Neural cell (in vitro differentiated cells): ENCODE data around the gene SNHG17. TPM values are rescaled to one million over a fixed set of nuclear protein-coding genes. Genes with fewer than 3 reads are reported as not detected.
"Not testable (repeated sequence)": the region's sequence is repeated elsewhere in the genome, so short reads cannot be mapped to it uniquely, and the experiment has no call there.

Source experiments
- H2AFZ ChIP-seq: fragments of 200-600, 300-800 bp; sonication (generic), shearing (Covaris generic); 2 replicates; pipeline ENCODE4 v1.6.0; 2014; ENCODE audit warnings: low read depth, mild to moderate bottlenecking, antibody characterized with exemption, low read length, moderate library complexity
- H3F3A ChIP-seq: fragments of 200-600 bp; shearing (Covaris generic); 2 replicates; pipeline ENCODE4 v1.6.1; 2016; ENCODE audit warnings: mild to moderate bottlenecking, moderate library complexity, mixed read lengths, antibody characterized with exemption, low read length; ENCODE audit not compliant: insufficient read depth, poor library complexity, severe bottlenecking
- H3K27ac ChIP-seq: fragments of 200-600, 300-800 bp; sonication (generic), shearing (Covaris generic); 2 replicates; pipeline ENCODE4 v1.5.1; 2014; ENCODE audit warnings: mild to moderate bottlenecking, low read length, moderate library complexity
- H3K27me3 ChIP-seq: fragments of 300-800, 200-600 bp; sonication (generic), shearing (Covaris generic); 2 replicates; pipeline ENCODE4 v1.6.0; 2014; ENCODE audit warnings: mild to moderate bottlenecking, low read depth, low read length, moderate library complexity; ENCODE audit not compliant: insufficient read depth
- H3K36me3 ChIP-seq: fragments of 300-800, 200-600 bp; sonication (generic), shearing (Covaris generic); 2 replicates; pipeline ENCODE4 v1.5.1; 2014; ENCODE audit warnings: mild to moderate bottlenecking, antibody characterized with exemption, low read length, moderate library complexity; ENCODE audit not compliant: insufficient read depth
- H3K4me2 ChIP-seq: fragments of 300-800, 200-600 bp; sonication (generic), shearing (Covaris generic); 2 replicates; pipeline ENCODE4 v1.6.0; 2014; ENCODE audit warnings: mild to moderate bottlenecking, low read length
- H3K4me3 ChIP-seq: fragments of 300-800, 200-600 bp; sonication (generic), shearing (Covaris generic); 2 replicates; pipeline ENCODE4 v1.5.1; 2014; ENCODE audit warnings: mild to moderate bottlenecking, low read length, moderate library complexity
- H3K79me2 ChIP-seq: fragments of 200-600 bp; shearing (Covaris generic); replicated peaks from 2 replicates; pipeline ENCODE4 v1.6.0; 2014; ENCODE audit warnings: mild to moderate bottlenecking, low read length, moderate library complexity; ENCODE audit not compliant: insufficient read depth
- H3K9ac ChIP-seq: fragments of 300-800, 200-600 bp; sonication (generic), shearing (Covaris generic); 2 replicates; pipeline ENCODE4 v1.6.1; 2016; ENCODE audit warnings: mild to moderate bottlenecking, low read length, mixed read lengths
- H3K9me2 ChIP-seq: fragments of 200-600 bp; shearing (Covaris generic); 2 replicates; pipeline ENCODE4 v1.6.1; 2016; ENCODE audit warnings: mild to moderate bottlenecking, low read length, mixed read lengths; ENCODE audit not compliant: insufficient read depth
- H3K9me3 ChIP-seq: fragments of 200-600, 300-800 bp; sonication (generic), shearing (Covaris generic); 2 replicates; pipeline ENCODE4 v1.6.1; 2016; ENCODE audit warnings: mild to moderate bottlenecking, mixed run types, low read length, moderate library complexity, mixed read lengths
- H4K20me1 ChIP-seq: fragments of 200-600 bp; shearing (Covaris generic); 2 replicates; pipeline ENCODE4 v1.6.1; 2016; ENCODE audit warnings: mild to moderate bottlenecking, mixed run types; ENCODE audit not compliant: insufficient read depth
- CTCF ChIP-seq: fragments of 450-650 bp; IDR thresholded peaks from 2 replicates; pipeline ENCODE4 v1.5.1; 2014; ENCODE audit warnings: antibody characterized with exemption, mild to moderate bottlenecking, moderate library complexity; ENCODE audit not compliant: poor library complexity, severe bottlenecking
- EP300 ChIP-seq: fragments of 450-650 bp; conservative IDR thresholded peaks from 2 replicates; pipeline ENCODE4 v1.6.1; 2014; ENCODE audit warnings: antibody characterized with exemption, mild to moderate bottlenecking, moderate library complexity; ENCODE audit not compliant: poor library complexity, severe bottlenecking
- EZH2 ChIP-seq: fragments of 200-600, 300-800 bp; shearing (Covaris generic), sonication (generic); IDR thresholded peaks from 2 replicates; pipeline ENCODE4 v1.6.1; 2014; ENCODE audit warnings: antibody characterized with exemption, low read length, borderline replicate concordance, mild to moderate bottlenecking; ENCODE audit not compliant: insufficient read depth, poor library complexity, severe bottlenecking
- MXI1 ChIP-seq: fragments of 450-650 bp; conservative IDR thresholded peaks from 2 replicates; pipeline ENCODE4 v1.6.1; 2014; ENCODE audit warnings: antibody characterized with exemption, mild to moderate bottlenecking; ENCODE audit not compliant: poor library complexity, severe bottlenecking
- POLR2AphosphoS5 ChIP-seq: IDR thresholded peaks from 2 replicates; pipeline ENCODE4 v1.6.1; 2012
- RAD21 ChIP-seq: fragments of 450-650 bp; conservative IDR thresholded peaks from 2 replicates; pipeline ENCODE4 v1.6.1; 2014; ENCODE audit warnings: antibody characterized with exemption, mild to moderate bottlenecking, moderate library complexity
- SMC3 ChIP-seq: fragments of 450-650 bp; conservative IDR thresholded peaks from 2 replicates; pipeline ENCODE4 v1.6.1; 2014; ENCODE audit warnings: antibody characterized with exemption, mild to moderate bottlenecking, moderate library complexity; ENCODE audit not compliant: poor library complexity
- TAF1 ChIP-seq: IDR thresholded peaks from 2 replicates; pipeline ENCODE4 v1.6.1; 2012; ENCODE audit warnings: low read depth
- polyA plus RNA-seq: library from polyadenylated mRNA; depleted of rRNA; stranded (reverse); fragments of >200 nt; gene quantifications from 2 replicates; pipeline ENCODE4 v1.2.3, GENCODE V29; 2014
- TF ChIP-seq, protein P1 (sequence below): IDR thresholded peaks from 2 replicates; pipeline ENCODE4 v1.6.1; 2012; ENCODE audit warnings: borderline replicate concordance

SNHG17 gene
- polyA plus RNA-seq, 1 donor from 2014 or later, result 23.1 TPM

GRCh38 chr20:38445381-38445796, 10.3 kb upstream of the SNHG17 start:
- Histone ChIP-seq H3K36me3 (no peaks in the 10 kb centered on the region), H3F3A (no peaks in the 10 kb centered on the region), H3K27ac (no peak overlapping the region), H2AFZ (no peak overlapping the region), H4K20me1 (no peaks in the 10 kb centered on the region), H3K4me2 (no peak overlapping the region), H3K9ac (no peak overlapping the region), H3K9me3 (no peaks in the 10 kb centered on the region), H3K27me3 (no peaks in the 10 kb centered on the region), H3K4me3 (no peak overlapping the region), H3K9me2 (no peaks in the 10 kb centered on the region), H3K79me2 (no peaks in the 10 kb centered on the region)
- TF ChIP-seq EP300 (no peak), EZH2 (no peak), MXI1 (no peak), RAD21 (no peak), TAF1 (no peak), SMC3 (no peak), CTCF (no peak), POLR2AphosphoS5 (no peak)
- TF ChIP-seq, protein P1, sequence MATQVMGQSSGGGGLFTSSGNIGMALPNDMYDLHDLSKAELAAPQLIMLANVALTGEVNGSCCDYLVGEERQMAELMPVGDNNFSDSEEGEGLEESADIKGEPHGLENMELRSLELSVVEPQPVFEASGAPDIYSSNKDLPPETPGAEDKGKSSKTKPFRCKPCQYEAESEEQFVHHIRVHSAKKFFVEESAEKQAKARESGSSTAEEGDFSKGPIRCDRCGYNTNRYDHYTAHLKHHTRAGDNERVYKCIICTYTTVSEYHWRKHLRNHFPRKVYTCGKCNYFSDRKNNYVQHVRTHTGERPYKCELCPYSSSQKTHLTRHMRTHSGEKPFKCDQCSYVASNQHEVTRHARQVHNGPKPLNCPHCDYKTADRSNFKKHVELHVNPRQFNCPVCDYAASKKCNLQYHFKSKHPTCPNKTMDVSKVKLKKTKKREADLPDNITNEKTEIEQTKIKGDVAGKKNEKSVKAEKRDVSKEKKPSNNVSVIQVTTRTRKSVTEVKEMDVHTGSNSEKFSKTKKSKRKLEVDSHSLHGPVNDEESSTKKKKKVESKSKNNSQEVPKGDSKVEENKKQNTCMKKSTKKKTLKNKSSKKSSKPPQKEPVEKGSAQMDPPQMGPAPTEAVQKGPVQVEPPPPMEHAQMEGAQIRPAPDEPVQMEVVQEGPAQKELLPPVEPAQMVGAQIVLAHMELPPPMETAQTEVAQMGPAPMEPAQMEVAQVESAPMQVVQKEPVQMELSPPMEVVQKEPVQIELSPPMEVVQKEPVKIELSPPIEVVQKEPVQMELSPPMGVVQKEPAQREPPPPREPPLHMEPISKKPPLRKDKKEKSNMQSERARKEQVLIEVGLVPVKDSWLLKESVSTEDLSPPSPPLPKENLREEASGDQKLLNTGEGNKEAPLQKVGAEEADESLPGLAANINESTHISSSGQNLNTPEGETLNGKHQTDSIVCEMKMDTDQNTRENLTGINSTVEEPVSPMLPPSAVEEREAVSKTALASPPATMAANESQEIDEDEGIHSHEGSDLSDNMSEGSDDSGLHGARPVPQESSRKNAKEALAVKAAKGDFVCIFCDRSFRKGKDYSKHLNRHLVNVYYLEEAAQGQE, result no peak

GRCh38 chr20:38441916-38442315, 6.8 kb upstream of the SNHG17 start:
- no peak overlapping the region for H3K27ac ChIP-seq
- H2AFZ ChIP-seq, result no peak overlapping the region
- no peak overlapping the region for H3K4me3 ChIP-seq
- H3K79me2 ChIP-seq, result no peaks in the 10 kb centered on the region
- no peaks in the 10 kb centered on the region for H3K27me3 ChIP-seq
- no peaks in the 10 kb centered on the region for H3K9me3 ChIP-seq
- no peaks in the 10 kb centered on the region for H4K20me1 ChIP-seq
- H3K9me2 ChIP-seq, result no peaks in the 10 kb centered on the region
- no peaks in the 10 kb centered on the region for H3K36me3 ChIP-seq
- H3K4me2 ChIP-seq, result no peak overlapping the region
- H3F3A ChIP-seq, result no peaks in the 10 kb centered on the region
- no peak for TF ChIP-seq POLR2AphosphoS5
- no peak for TF ChIP-seq MXI1
- TF ChIP-seq, protein P1, result no peak
- TF ChIP-seq EZH2, result no peak
- no peak for TF ChIP-seq EP300
- H3K9ac ChIP-seq, result no peak overlapping the region

GRCh38 chr20:38441110-38441509, 6.0 kb upstream of the SNHG17 start:
- H3K79me2 ChIP-seq, H2AFZ ChIP-seq, H3K9me2 ChIP-seq, H3K4me2 ChIP-seq, H3K27me3 ChIP-seq, H3F3A ChIP-seq, H3K4me3 ChIP-seq, H3K9ac ChIP-seq, H4K20me1 ChIP-seq, H3K27ac ChIP-seq, H3K9me3 ChIP-seq, H3K36me3 ChIP-seq: not testable (repeated sequence)
